Endothelial cell of umbilical vein (primary cell): Measurements from ENCODE around the gene CNNM2. TPM values are rescaled to one million over a fixed set of nuclear protein-coding genes. Genes with fewer than 3 reads are reported as not detected.
"Not testable (repeated sequence)": the region's sequence is repeated elsewhere in the genome, so short reads cannot be mapped to it uniquely, and the experiment has no call there.

Source experiments
- BruUV-seq: library from RNA; stranded (reverse); fragments of 400-500 nt; replicated peaks from 2 replicates; lab custom pipeline; 2021; lab: Mats Ljungman, UMichigan
- CTCF ChIA-PET: fragments of 300-600, 350-600 bp; sonication (Branson Sonifier 250); formaldehyde crosslinking; loops from one replicate; lab custom pipeline; 2021; ENCODE audit warnings: antibody characterized with exemption, inconsistent platforms; lab: Charles Lee
- POLR2A ChIA-PET: fragments of 300-600, 350-600 bp; sonication (Branson Sonifier 250); formaldehyde crosslinking; loops from one replicate; lab custom pipeline; 2021; ENCODE audit warnings: antibody characterized with exemption, inconsistent platforms; lab: Charles Lee
- DNase-seq: peaks from one replicate; pipeline ENCODE4 v3.0.0-alpha.2; 2011; ENCODE audit warnings: low read depth, low spot score
- FAIRE-seq: peaks from 2 replicates; lab custom pipeline; 2011; peaks lifted over from hg19 to GRCh38; lab: Jason Lieb, UNC
- H2AFZ ChIP-seq: 2 replicates; pipeline ENCODE4 v1.6.0; 2012; ENCODE audit warnings: low read depth, low read length, control low read depth, inconsistent platforms
- H3K27ac ChIP-seq: 2 replicates; pipeline ENCODE4 v1.5.1; 2011; ENCODE audit warnings: low read depth, mild to moderate bottlenecking, control low read depth, low read length, moderate library complexity; ENCODE audit not compliant: insufficient read depth
- H3K27me3 ChIP-seq, 2 experiments: 2 replicates each; pipeline versions ENCODE4 v1.6.0 to v1.6.1; 2011; ENCODE audit warnings: low read length in 2 of 2, mixed read lengths in 1 of 2; ENCODE audit not compliant: control insufficient read depth in 2 of 2, insufficient read depth in 2 of 2
- H3K36me3 ChIP-seq, 2 experiments: 2 replicates in 1 of 2; 3 replicates in 1 of 2; pipeline ENCODE4 v1.5.1; 2011; ENCODE audit warnings: low read length in 2 of 2, mild to moderate bottlenecking in 1 of 2, moderate library complexity in 1 of 2; ENCODE audit not compliant: control insufficient read depth in 2 of 2, insufficient read depth in 2 of 2; ENCODE audit errors: extremely low read depth in 1 of 2
- H3K4me1 ChIP-seq: 3 replicates; pipeline ENCODE4 v1.5.1; 2011; ENCODE audit warnings: mild to moderate bottlenecking, low read length; ENCODE audit not compliant: control insufficient read depth, insufficient read depth; ENCODE audit errors: extremely low read depth
- H3K4me2 ChIP-seq: 2 replicates; pipeline ENCODE4 v1.6.1; 2011; ENCODE audit warnings: low read length, control low read depth, mixed read lengths; ENCODE audit not compliant: insufficient read depth
- H3K4me3 ChIP-seq, 3 experiments: fragments of 200-600 bp in 1 of 3; sonication (generic), shearing (Covaris generic) in 1 of 3; replicated peaks in 1 of 3; 2 replicates each; pipeline ENCODE4 v1.5.1; 2011 to 2016; ENCODE audit warnings: control low read depth in 3 of 3, low read length in 3 of 3, mild to moderate bottlenecking in 2 of 3, inconsistent platforms in 1 of 3, low read depth in 1 of 3, moderate library complexity in 1 of 3; ENCODE audit not compliant: insufficient read depth in 1 of 3
- H3K79me2 ChIP-seq: 2 replicates; pipeline ENCODE4 v1.6.0; 2012; ENCODE audit warnings: low read length, inconsistent platforms; ENCODE audit not compliant: control insufficient read depth, insufficient read depth
- H3K9ac ChIP-seq: replicated peaks from 2 replicates; pipeline ENCODE3; 2011; ENCODE audit warnings: low read length, control low read depth; ENCODE audit not compliant: insufficient read depth; ENCODE audit errors: extremely low read depth
- H3K9me1 ChIP-seq: replicated peaks from 3 replicates; pipeline ENCODE4 v1.6.0; 2011; ENCODE audit warnings: mild to moderate bottlenecking, low read length; ENCODE audit not compliant: control insufficient read depth, insufficient read depth; ENCODE audit errors: extremely low read depth
- H3K9me3 ChIP-seq: replicated peaks from 2 replicates; pipeline ENCODE4 v1.5.1; 2012; ENCODE audit warnings: low read length, inconsistent platforms; ENCODE audit not compliant: control insufficient read depth, insufficient read depth
- H4K20me1 ChIP-seq: replicated peaks from 2 replicates; pipeline ENCODE3; 2011; ENCODE audit warnings: mild to moderate bottlenecking, low read length; ENCODE audit not compliant: control insufficient read depth, insufficient read depth; ENCODE audit errors: extremely low read depth
- CTCF ChIP-seq, 2 donors: IDR thresholded peaks; 1 replicate in 1 of 2; 2 replicates in 1 of 2; pipeline ENCODE4 v1.5.1; 2011; ENCODE audit warnings: low read length in 2 of 2, mild to moderate bottlenecking in 2 of 2, moderate library complexity in 2 of 2, control low read depth in 1 of 2, inconsistent platforms in 1 of 2, low read depth in 1 of 2; ENCODE audit not compliant: insufficient read depth in 1 of 2; ENCODE audit errors: extremely low read depth in 1 of 2
- EZH2 ChIP-seq: IDR thresholded peaks from 2 replicates; pipeline ENCODE4 v1.6.1; 2012; ENCODE audit warnings: borderline replicate concordance, low read depth, mild to moderate bottlenecking, moderate library complexity, low read length, inconsistent platforms; ENCODE audit not compliant: severe bottlenecking
- FOS ChIP-seq: IDR thresholded peaks from 2 replicates; pipeline ENCODE4 v1.6.1; 2011; ENCODE audit warnings: mild to moderate bottlenecking, low read length, moderate library complexity, borderline replicate concordance; ENCODE audit not compliant: insufficient read depth
- GATA2 ChIP-seq: IDR thresholded peaks from 2 replicates; pipeline ENCODE4 v1.7.0; 2011; ENCODE audit warnings: low read depth, mild to moderate bottlenecking, moderate library complexity, mixed read lengths, low read length; ENCODE audit not compliant: insufficient read length, insufficient read depth
- JUN ChIP-seq: IDR thresholded peaks from 2 replicates; pipeline ENCODE4 v1.6.1; 2011; ENCODE audit warnings: borderline replicate concordance, low read depth; ENCODE audit not compliant: insufficient read length, insufficient read depth
- MAX ChIP-seq: IDR thresholded peaks from 2 replicates; pipeline ENCODE4 v1.6.1; 2011; ENCODE audit not compliant: insufficient read depth, insufficient read length
- MYC ChIP-seq: IDR thresholded peaks from one replicate; pipeline ENCODE4 v1.6.1; 2011; ENCODE audit warnings: mild to moderate bottlenecking, low read depth, low read length
- POLR2A ChIP-seq: IDR thresholded peaks from 2 replicates; pipeline ENCODE4 v1.6.1; 2012; ENCODE audit warnings: low read depth, mild to moderate bottlenecking, control low read depth, low read length
- POLR2AphosphoS5 ChIP-seq: IDR thresholded peaks from 2 replicates; pipeline ENCODE4 v1.6.1; 2012; ENCODE audit warnings: low read depth, mild to moderate bottlenecking, control low read depth, low read length, moderate library complexity; ENCODE audit not compliant: insufficient read depth
- dilution Hi-C: fragments of 300-500 bp; cut with MboI; formaldehyde crosslinking; loops from one replicate; pipeline ENCODE4 v1.15.0; 2019; ENCODE audit warnings: low sequenced_read_pairs; ENCODE audit not compliant: extremely low pct_ligation_motif_present
- intact Hi-C: fragments of 100-400 bp; cut with micrococcal nuclease; formaldehyde crosslinking; loops from one replicate; pipeline ENCODE4 v1.10.0; 2022
- polyA plus RNA-seq, 4 experiments: library from polyadenylated mRNA; depleted of rRNA in 3 of 4; stranded (reverse) in 3 of 4; unstranded in 1 of 4; fragments of >200 nt; gene quantifications; 2 replicates each; pipeline versions ENCODE4 v1.2.1 to v1.2.3, GENCODE V29; 2011 to 2012; ENCODE audit warnings: missing spikeins in 1 of 4
- total RNA-seq: library from RNA; stranded (reverse); gene quantifications from 2 replicates; pipeline ENCODE4 v1.2.3, GENCODE V29; 2021

Gene CNNM2
- total and polyA plus RNA-seq, 2 donors (not counting 3 experiments of a cell fraction or from before 2014, with no cell fraction given), result 1.9 to 3.0 TPM

GRCh38 chr10:102927311-102928010 is 9.4 kb downstream of the CNNM2 start:
- POLR2A ChIA-PET, result no interaction called here
- Histone ChIP-seq H3K27me3 (peaks cover 0 to 2% of the 10 kb centered on the region in 2 experiments), H3K9me1 (no peaks in the 10 kb centered on the region), H3K27ac (no peak overlapping the region), H3K4me2 (no peak overlapping the region), H3K4me1 (no peaks in the 10 kb centered on the region), H2AFZ (no peak overlapping the region), H4K20me1 (no peaks in the 10 kb centered on the region), H3K4me3 (no peak overlapping the region), H3K9ac (no peak overlapping the region), H3K9me3 (no peaks in the 10 kb centered on the region), H3K36me3 (no peaks in the 10 kb centered on the region), H3K79me2 (no peaks in the 10 kb centered on the region)
- DNase-seq (no peak), FAIRE-seq (no peak)
- intact Hi-C loops, result no loop called here
- BruUV-seq, result no TSS peak
- TF ChIP-seq EZH2, result no peak
- TF ChIP-seq FOS, result no peak
- TF ChIP-seq MYC, result no peak
- no peak for TF ChIP-seq POLR2AphosphoS5
- TF ChIP-seq MAX, result no peak
- TF ChIP-seq GATA2, result no peak
- no peak for TF ChIP-seq CTCF (IDR thresholded peaks at IDR 0.05; ENCODE audit: extremely low read depth in 1 of 2, insufficient read depth in 1 of 2, low read depth in 1 of 2, low read length in 2 of 2)
- no peak for TF ChIP-seq JUN
- no peak for TF ChIP-seq POLR2A
- CTCF ChIA-PET, result interaction anchor here (0.6 kb wide), 1 partner anchor 457 kb away, joined by 3 read pairs; no protein-coding TSS in a partner anchor
- dilution Hi-C loops, result no loop called here

GRCh38 chr10:102928442-102928841 is 10.3 kb downstream of the CNNM2 start:
- H2AFZ ChIP-seq, H3K4me1 ChIP-seq, H3K79me2 ChIP-seq, H4K20me1 ChIP-seq, dilution Hi-C loops, H3K36me3 ChIP-seq, FAIRE-seq, DNase-seq, H3K9ac ChIP-seq, H3K4me2 ChIP-seq, H3K9me3 ChIP-seq, H3K9me1 ChIP-seq, POLR2A ChIA-PET, BruUV-seq, H3K27ac ChIP-seq, H3K4me3 ChIP-seq, intact Hi-C loops, H3K27me3 ChIP-seq: not testable (repeated sequence)
- CTCF ChIA-PET, result interaction anchor here (0.6 to 1.4 kb wide), 2 partner anchors 11 to 456 kb away, joined by 3 to 4 read pairs; partner anchors contain the start of gene CNNM2
